Measurements from ENCODE around the gene ANKRD35.

Gene ANKRD35

DNA sequence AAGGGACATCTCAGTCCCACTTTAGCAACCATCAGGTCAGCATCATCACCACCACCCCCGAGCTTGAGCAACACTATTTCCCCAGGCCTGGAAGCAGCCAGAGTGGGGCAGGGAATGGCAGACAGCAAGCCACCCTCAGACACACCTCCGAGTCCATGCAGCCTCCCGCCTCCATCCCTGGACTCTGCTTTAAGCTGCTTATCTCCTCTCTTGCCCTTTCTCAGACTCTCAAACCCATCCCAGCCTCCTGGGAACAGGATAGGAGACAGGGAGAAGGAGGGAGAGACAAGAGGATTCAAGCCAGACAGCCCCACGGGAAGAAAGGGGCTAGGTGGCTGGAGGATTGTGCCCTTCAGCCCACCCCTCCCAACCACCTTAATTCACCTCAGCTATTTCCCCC lies 28.5 kb downstream of the ANKRD35 start:
- TF ChIP-seq CTCF (IDR thresholded peaks at IDR 0.05), result no peak

- TF ChIP-seq CTCF (IDR thresholded peaks at IDR 0.05), result no peak
Observed at GRCh38 chr1:145855426-145855948, 30.2 kb downstream of the ANKRD35 start.

GRCh38 chr1:145849356-145850160 lies 36.1 kb downstream of the ANKRD35 start:
- peak; percentile 51; the same call in 1 of the 2 replicates for TF ChIP-seq CTCF (IDR thresholded peaks at IDR 0.05)

DNA sequence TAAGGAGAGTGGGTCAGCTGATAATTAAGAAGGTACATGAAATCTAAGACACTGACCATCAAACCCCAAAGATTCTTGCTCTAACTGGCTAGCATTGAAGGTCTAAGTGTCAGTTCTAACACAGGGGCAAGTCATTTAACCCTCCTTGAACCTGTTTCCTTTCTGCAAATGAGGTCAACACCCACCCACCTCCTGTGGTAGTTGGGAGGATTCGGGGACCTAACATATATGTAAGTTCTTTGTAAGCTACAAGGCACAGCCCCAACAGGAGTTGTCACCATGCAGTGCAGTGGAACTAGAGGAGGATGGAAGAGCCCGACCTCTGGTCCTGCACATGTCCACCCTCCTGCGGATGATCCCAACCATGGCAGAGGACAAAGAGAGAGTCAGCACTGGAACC lies 37.8 kb downstream of the ANKRD35 start:
- TF ChIP-seq CTCF (IDR thresholded peaks at IDR 0.05), result no peak

- peak; percentile 58 for TF ChIP-seq CTCF (IDR thresholded peaks at IDR 0.05)
Observed at GRCh38 chr1:145846201-145846612, 39.5 kb downstream of the ANKRD35 start.

GRCh38 chr1:145845514-145846161 lies 40.0 kb downstream of the ANKRD35 start, which contains the start of gene NUDT17:
Gene NUDT17 (plus strand): TSS chr1:145845630. CDS start chr1:145845641, 11 bp downstream.
- peak; percentile 96 for TF ChIP-seq CTCF (IDR thresholded peaks at IDR 0.05)

GRCh38 chr1:145845144-145845513 lies 40.5 kb downstream of the ANKRD35 start:
- TF ChIP-seq CTCF (IDR thresholded peaks at IDR 0.05), result no peak
